HepG2 (cell line): ENCODE measurements around the gene TUBG1. TPM values are rescaled to one million over a fixed set of nuclear protein-coding genes. Genes with fewer than 3 reads are reported as not detected.

Source experiments
- ATAC-seq: fragments of 200-7000 bp; cut with Tn5 transposase; 3 replicates; pipeline ENCODE4 v1.9.1; 2020; ENCODE audit warnings: mild to moderate bottlenecking, moderate library complexity
- BruUV-seq: library from RNA; stranded (reverse); fragments of 400-500 nt; replicated peaks from 2 replicates; lab custom pipeline; 2021; lab: Mats Ljungman, UMichigan
- CTCF ChIA-PET: fragments of 300-600 bp; formaldehyde crosslinking; extraction: SDS; loops from one replicate; lab custom pipeline; 2021; ENCODE audit warnings: low total read pairs, inconsistent platforms, low intra/inter-chr PET ratio; lab: Yijun Ruan, JAX
- POLR2A ChIA-PET: fragments of 350-600 bp; sonication (Branson Sonifier 250); formaldehyde crosslinking; loops from one replicate; lab custom pipeline; 2020; ENCODE audit warnings: antibody characterized with exemption, inconsistent platforms; lab: Yijun Ruan, JAX
- DNase-seq: peaks from one replicate; pipeline ENCODE4 v3.0.0-alpha.2; 2015; ENCODE audit warnings: low spot score
- FAIRE-seq: peaks from 3 replicates; lab custom pipeline; 2011; peaks lifted over from hg19 to GRCh38; lab: Jason Lieb, UNC
- H2AFZ ChIP-seq: one replicate; pipeline ENCODE4 v1.6.1; 2011; ENCODE audit warnings: low read length, inconsistent platforms
- H3K27ac ChIP-seq: fragments of 300-600 bp; 3 replicates; pipeline ENCODE4 v1.8.0; 2011; ENCODE audit warnings: mixed run types, mild to moderate bottlenecking, mixed read lengths, low read length, inconsistent platforms; ENCODE audit not compliant: insufficient read depth; ENCODE audit errors: extremely low read length
- H3K27me3 ChIP-seq, 2 experiments: fragments of 200-600 bp in 1 of 2; 2 replicates in 1 of 2; 3 replicates in 1 of 2; pipeline versions ENCODE4 v1.6.0 to v1.8.0; 2011; ENCODE audit warnings: low read length in 2 of 2, mild to moderate bottlenecking in 2 of 2, moderate library complexity in 2 of 2, inconsistent platforms in 1 of 2; ENCODE audit not compliant: insufficient read depth in 2 of 2, control insufficient read depth in 1 of 2
- H3K36me3 ChIP-seq, 2 experiments: fragments of 200-600 bp in 1 of 2; replicated peaks in 1 of 2; 2 replicates in 1 of 2; 3 replicates in 1 of 2; pipeline versions ENCODE4 v1.5.1 to v1.8.0; 2011; ENCODE audit warnings: low read length in 2 of 2, inconsistent platforms in 1 of 2; ENCODE audit not compliant: insufficient read depth in 2 of 2, control insufficient read depth in 1 of 2
- H3K4me1 ChIP-seq: 2 replicates; pipeline ENCODE4 v1.5.1; 2012; ENCODE audit warnings: low read length, inconsistent platforms; ENCODE audit not compliant: insufficient read depth
- H3K4me2 ChIP-seq: 2 replicates; pipeline ENCODE4 v1.6.0; 2011; ENCODE audit warnings: low read depth, low read length, inconsistent platforms
- H3K4me3 ChIP-seq, 3 experiments: fragments of 200-600 bp in 1 of 3; sonication (generic), shearing (Covaris generic) in 1 of 3; replicated peaks in 1 of 3; 2 replicates each; pipeline ENCODE4 v1.5.1; 2011 to 2016; ENCODE audit warnings: low read length in 3 of 3, inconsistent platforms in 2 of 3, low read depth in 2 of 3, mild to moderate bottlenecking in 2 of 3, control low read depth in 1 of 3, mixed read lengths in 1 of 3; ENCODE audit not compliant: insufficient read depth in 1 of 3
- H3K79me2 ChIP-seq: one replicate; pipeline ENCODE4 v1.6.1; 2011; ENCODE audit warnings: low read length, inconsistent platforms; ENCODE audit not compliant: insufficient read depth
- H3K9ac ChIP-seq: 2 replicates; pipeline ENCODE4 v1.6.0; 2011; ENCODE audit warnings: mild to moderate bottlenecking, low read depth, low read length, inconsistent platforms; ENCODE audit not compliant: insufficient read depth
- H3K9me3 ChIP-seq: 2 replicates; pipeline ENCODE4 v1.5.1; 2012; ENCODE audit warnings: mild to moderate bottlenecking, low read length
- H4K20me1 ChIP-seq: 2 replicates; pipeline ENCODE4 v1.6.0; 2011; ENCODE audit warnings: inconsistent platforms, mild to moderate bottlenecking, low read length, moderate library complexity; ENCODE audit not compliant: insufficient read depth
- GABPB1 ChIP-seq: IDR thresholded peaks from 2 replicates; pipeline ENCODE4 v1.6.1; 2016; ENCODE audit warnings: mild to moderate bottlenecking, missing genetic modification reagents, moderate library complexity, missing compliant biosample characterization
- LCORL ChIP-seq, 2 experiments: fragments of 450-650 bp in 1 of 2; sonication (generic) in 1 of 2; formaldehyde crosslinking in 1 of 2; IDR thresholded peaks; 2 replicates each; pipeline versions ENCODE4 v1.5.0 to v1.6.1; 2017 to 2020; ENCODE audit warnings: antibody characterized with exemption in 1 of 2, missing genetic modification reagents in 1 of 2
- PHF5A ChIP-seq: IDR thresholded peaks from one replicate; pipeline ENCODE4 v1.6.1; 2018; ENCODE audit warnings: low read depth, missing genetic modification reagents; ENCODE audit not compliant: unreplicated experiment
- PPARG ChIP-seq: conservative IDR thresholded peaks from 2 replicates; pipeline ENCODE4 v1.6.1; 2016; ENCODE audit warnings: missing biosample characterization, missing genetic modification reagents
- SP1 ChIP-seq, 2 experiments: fragments of 450-650 bp in 1 of 2; sonication (generic) in 1 of 2; formaldehyde crosslinking in 1 of 2; IDR thresholded peaks; 2 replicates each; pipeline versions ENCODE4 v1.4.0 to v1.6.1; 2016 to 2020; ENCODE audit warnings: missing genetic modification reagents in 1 of 2
- SP140L ChIP-seq: sonication (generic); formaldehyde crosslinking; IDR thresholded peaks from 2 replicates; pipeline ENCODE4 v1.4.0; 2020; ENCODE audit warnings: missing genetic modification reagents, borderline replicate concordance
- U2AF2 ChIP-seq: fragments of 200-400 bp; formaldehyde crosslinking; IDR thresholded peaks from 2 replicates; pipeline ENCODE4 v1.6.1; 2017; ENCODE audit warnings: low read depth, mild to moderate bottlenecking, low read length
- ZNF10 ChIP-seq: sonication (generic); formaldehyde crosslinking; IDR thresholded peaks from 2 replicates; pipeline ENCODE4 v1.4.0; 2020; ENCODE audit warnings: mild to moderate bottlenecking, low read depth, missing genetic modification reagents, borderline replicate concordance
- ZNF562 ChIP-seq: sonication (generic); formaldehyde crosslinking; IDR thresholded peaks from 2 replicates; pipeline ENCODE4 v1.8.0; 2022; ENCODE audit warnings: missing genetic modification reagents, borderline replicate concordance
- WGBS: methylation state at CpG from one replicate; pipeline ENCODE4 v1.1.6; 2017; ENCODE audit warnings: low lambda C conversion rate; 5-methylcytosine and 5-hydroxymethylcytosine counted together
- in situ Hi-C: cut with HindIII; loops from 2 replicates; pipeline ENCODE4 v1.10.0; 2017; ENCODE audit warnings: low pct_unique_long_range_greater_than_20kb; ENCODE audit not compliant: extremely low pct_ligation_motif_present
- intact Hi-C: fragments of 100-400 bp; cut with micrococcal nuclease; formaldehyde crosslinking; loops from one replicate; pipeline ENCODE4 v1.10.0; 2022; ENCODE audit not compliant: unreplicated experiment
- polyA plus RNA-seq, 8 experiments: library from polyadenylated mRNA; depleted of rRNA in 3 of 8; stranded (reverse) in 7 of 8; unstranded in 1 of 8; fragments of >200 nt; fragmentation: Illumina TruSeq in 4 of 8; extraction: Trizol in 4 of 8; gene quantifications; 2 replicates each; pipeline versions ENCODE4 v1.2.1 to v1.2.3, GENCODE V29; 2011 to 2016; ENCODE audit warnings: low read depth in 4 of 8, missing spikeins in 1 of 8, mixed read lengths in 1 of 8; ENCODE audit not compliant: insufficient read depth in 1 of 8
- total RNA-seq, 5 experiments: library from RNA; depleted of rRNA; stranded (reverse); fragments of >200 nt; fragmentation: Illumina TruSeq; extraction: Trizol; gene quantifications; 2 replicates each; pipeline ENCODE4 v1.2.3, GENCODE V29; 2016; ENCODE audit warnings: low read depth in 1 of 5

The TUBG1 gene
- total and polyA plus RNA-seq, 2 of the 13 experiments (the other 11 are each of a cell fraction or from before 2014, with no cell fraction given): 74.1 to 137 TPM

- BruUV-seq: no TSS peak
- peak overlapping the region; percentile 74 to 94 (median 91) for H3K4me3 ChIP-seq
- peaks cover 12 to 13% of the 10 kb centered on the region in 2 experiments for H3K36me3 ChIP-seq
- no peak for DNase-seq
- FAIRE-seq: no peak
- no peaks in the 10 kb centered on the region; a peak in 1 of 5 replicates for H3K27me3 ChIP-seq
- H3K4me2 ChIP-seq: peak overlapping the region; percentile 91
- H3K9ac ChIP-seq: peak overlapping the region; percentile 94
- H4K20me1 ChIP-seq: peaks cover 8% of the 10 kb centered on the region; the same call in 1 of the 2 replicates
- H3K9me3 ChIP-seq: no peaks in the 10 kb centered on the region
- ATAC-seq: no peak
- intact Hi-C loops: loop anchor here (2.0 kb wide), 1 partner anchor 71 kb away; no protein-coding TSS in a partner anchor
- peaks cover 60% of the 10 kb centered on the region for H3K4me1 ChIP-seq
- WGBS: 37% methylated on average over 3 of the region's 3 CpGs
- ChIA-PET CTCF (no interaction called here), POLR2A (interaction anchor here (1.0 to 4.0 kb wide), 12 partner anchors 11 to 166 kb away, joined by 3 to 60 read pairs (median 22); partner anchors contain the start of genes CCR10, CNTNAP1, MLX and NAGLU)
- TF ChIP-seq SP1 (IDR thresholded peaks at IDR 0.05) (no peak), SP1 (CRISPR knock-in tag; IDR thresholded peaks at IDR 0.05) (no peak), LCORL (IDR thresholded peaks at IDR 0.05) (no peak), LCORL (CRISPR knock-in tag; IDR thresholded peaks at IDR 0.05) (0 out of 2 replicates have a peak, but pooled peaks have one; percentile 7), PHF5A (no peak), U2AF2 (no peak), GABPB1 (no peak), ZNF10 (CRISPR knock-in tag) (no peak), SP140L (CRISPR knock-in tag) (no peak), ZNF562 (CRISPR knock-in tag) (no peak), PPARG (CRISPR knock-in tag) (no peak)
- no peak overlapping the region for H2AFZ ChIP-seq
- H3K79me2 ChIP-seq: peaks cover 67% of the 10 kb centered on the region
- in situ Hi-C loops: no loop called here
- no peak overlapping the region for H3K27ac ChIP-seq
These were observed 1.7 kb upstream of the TUBG1 start for GRCh38 chr17:42607769-42608168.
